IgD-negative memory B cell (primary cell): ENCODE results near the gene SHISAL2B. TPM values are rescaled to one million over a fixed set of nuclear protein-coding genes. Genes with fewer than 3 reads are reported as not detected.
"Not testable (repeated sequence)": the region's sequence is repeated elsewhere in the genome, so short reads cannot be mapped to it uniquely, and the experiment has no call there.

ENCODE experiments used
- H3K27ac Mint-ChIP-seq, 3 donors: one replicate each; pipeline ENCODE4 v1.8.0; 2020 to 2022; ENCODE audit warnings: mild to moderate bottlenecking in 3 of 3, mixed read lengths in 3 of 3, moderate library complexity in 1 of 3
- H3K27me3 Mint-ChIP-seq: one replicate; pipeline ENCODE4 v1.8.0; 2021; ENCODE audit warnings: mixed read lengths
- H3K36me3 Mint-ChIP-seq: one replicate; pipeline ENCODE4 v1.8.0; 2020; ENCODE audit warnings: mild to moderate bottlenecking, mixed read lengths
- H3K4me1 Mint-ChIP-seq, 3 donors: one replicate each; pipeline ENCODE4 v1.8.0; 2020 to 2022; ENCODE audit warnings: mixed read lengths in 3 of 3, mild to moderate bottlenecking in 1 of 3
- H3K4me3 Mint-ChIP-seq, 4 donors: one replicate each; pipeline ENCODE4 v1.8.0; 2020 to 2022; ENCODE audit warnings: mild to moderate bottlenecking in 4 of 4, mixed read lengths in 4 of 4, moderate library complexity in 3 of 4
- H3K9me3 Mint-ChIP-seq, 3 donors: one replicate each; pipeline ENCODE4 v1.8.0; 2020 to 2021; ENCODE audit warnings: mixed read lengths in 3 of 3, mild to moderate bottlenecking in 1 of 3
- polyA plus RNA-seq: library from polyadenylated mRNA; unstranded; fragments of 300-500 nt; fragmentation: Illumina TruSeq; gene quantifications from one replicate; pipeline ENCODE4 v1.2.3, GENCODE V29; 2021

The SHISAL2B gene
- not detected for polyA plus RNA-seq

GRCh38 chr5:64690417-64691151, at the start of gene SHISAL2B:
Gene SHISAL2B (plus strand): TSS chr5:64690503. CDS start chr5:64690624, 121 bp downstream.
- Mint-ChIP-seq H3K36me3 (no peaks in the 10 kb centered on the region), H3K27ac (no peak within 1 kb of the TSS), H3K27me3 (peaks cover 24% of the 10 kb centered on the region), H3K4me3 (peak within 1 kb of the TSS in 3 of 4 donors; percentile 8 to 83 (median 33)), H3K9me3 (peaks cover 0 to 3% (median 1%) of the 10 kb centered on the region in 3 donors), H3K4me1 (peaks cover 0 to 4% (median 1%) of the 10 kb centered on the region in 3 donors)

GRCh38 chr5:64644831-64645230, 45.5 kb upstream of the SHISAL2B start:
- Mint-ChIP-seq H3K27ac (no peak overlapping the region), H3K4me3 (no peak overlapping the region), H3K27me3 (no peaks in the 10 kb centered on the region), H3K4me1 (no peaks in the 10 kb centered on the region), H3K9me3 (no peaks in the 10 kb centered on the region), H3K36me3 (no peaks in the 10 kb centered on the region)

- no peaks in the 10 kb centered on the region for H3K36me3 Mint-ChIP-seq
- H3K4me3 Mint-ChIP-seq = no peak overlapping the region
- H3K27me3 Mint-ChIP-seq = peaks cover 2% of the 10 kb centered on the region
- H3K9me3 Mint-ChIP-seq = peaks cover 0 to 3% (median 0%) of the 10 kb centered on the region in 3 donors
- H3K27ac Mint-ChIP-seq = no peak overlapping the region
- H3K4me1 Mint-ChIP-seq = no peaks in the 10 kb centered on the region
Observed at GRCh38 chr5:64646169-64646568, 44.1 kb upstream of the SHISAL2B start.

- H3K27me3 Mint-ChIP-seq = peaks cover 2% of the 10 kb centered on the region
- no peak overlapping the region for H3K27ac Mint-ChIP-seq
- no peak overlapping the region for H3K4me3 Mint-ChIP-seq
- H3K9me3 Mint-ChIP-seq = peaks cover 2 to 4% (median 3%) of the 10 kb centered on the region in 3 donors
- H3K36me3 Mint-ChIP-seq = no peaks in the 10 kb centered on the region
- peaks cover 0 to 1% (median 0%) of the 10 kb centered on the region in 3 donors for H3K4me1 Mint-ChIP-seq
Observed at GRCh38 chr5:64649512-64649911, 40.8 kb upstream of the SHISAL2B start.

GRCh38 chr5:64653766-64654560, 36.3 kb upstream of the SHISAL2B start:
- H3K27me3 Mint-ChIP-seq = peaks cover 2% of the 10 kb centered on the region
- H3K27ac Mint-ChIP-seq = no peak overlapping the region
- no peaks in the 10 kb centered on the region for H3K36me3 Mint-ChIP-seq
- H3K4me3 Mint-ChIP-seq = no peak overlapping the region
- peaks cover 0 to 1% (median 0%) of the 10 kb centered on the region in 3 donors for H3K4me1 Mint-ChIP-seq
- peaks cover 6 to 9% (median 9%) of the 10 kb centered on the region in 3 donors for H3K9me3 Mint-ChIP-seq

- Mint-ChIP-seq H3K9me3 (peaks cover 6 to 9% (median 9%) of the 10 kb centered on the region in 3 donors), H3K27ac (no peak overlapping the region), H3K36me3 (no peaks in the 10 kb centered on the region), H3K27me3 (peaks cover 2% of the 10 kb centered on the region), H3K4me1 (peaks cover 0 to 1% (median 0%) of the 10 kb centered on the region in 3 donors), H3K4me3 (no peak overlapping the region)
Observed at GRCh38 chr5:64654561-64654938, 35.8 kb upstream of the SHISAL2B start.

GRCh38 chr5:64655596-64655995, 34.7 kb upstream of the SHISAL2B start:
- Mint-ChIP-seq H3K36me3 (no peaks in the 10 kb centered on the region), H3K4me1 (peaks cover 0 to 1% (median 0%) of the 10 kb centered on the region in 3 donors), H3K4me3 (no peak overlapping the region), H3K27me3 (no peaks in the 10 kb centered on the region), H3K27ac (no peak overlapping the region), H3K9me3 (peaks cover 6 to 9% (median 9%) of the 10 kb centered on the region in 3 donors)

- Mint-ChIP-seq H3K4me1 (no peaks in the 10 kb centered on the region), H3K4me3 (no peak overlapping the region), H3K27ac (no peak overlapping the region), H3K36me3 (no peaks in the 10 kb centered on the region), H3K27me3 (peaks cover 2% of the 10 kb centered on the region), H3K9me3 (peaks cover 4 to 7% (median 5%) of the 10 kb centered on the region in 3 donors)
Observed at GRCh38 chr5:64659289-64659688, 31.0 kb upstream of the SHISAL2B start.

GRCh38 chr5:64663181-64663580, 27.1 kb upstream of the SHISAL2B start:
- not testable (repeated sequence) for H3K9me3 Mint-ChIP-seq, H3K27me3 Mint-ChIP-seq, H3K4me1 Mint-ChIP-seq, H3K27ac Mint-ChIP-seq, H3K36me3 Mint-ChIP-seq, H3K4me3 Mint-ChIP-seq

GRCh38 chr5:64665243-64665642, 25.1 kb upstream of the SHISAL2B start:
- Mint-ChIP-seq H3K36me3 (no peaks in the 10 kb centered on the region), H3K9me3 (peaks cover 0 to 3% (median 1%) of the 10 kb centered on the region in 3 donors), H3K4me1 (peaks cover 0 to 1% (median 0%) of the 10 kb centered on the region in 3 donors), H3K27ac (no peak overlapping the region), H3K27me3 (peaks cover 7% of the 10 kb centered on the region), H3K4me3 (no peak overlapping the region)

- Mint-ChIP-seq H3K27me3 (peaks cover 7% of the 10 kb centered on the region), H3K9me3 (peaks cover 0 to 4% (median 3%) of the 10 kb centered on the region in 3 donors), H3K36me3 (no peaks in the 10 kb centered on the region), H3K27ac (no peak overlapping the region), H3K4me1 (peaks cover 0 to 1% (median 0%) of the 10 kb centered on the region in 3 donors), H3K4me3 (no peak overlapping the region)
Observed at GRCh38 chr5:64666078-64666477, 24.2 kb upstream of the SHISAL2B start.

GRCh38 chr5:64667068-64667467, 23.2 kb upstream of the SHISAL2B start:
- Mint-ChIP-seq H3K9me3 (peaks cover 0 to 6% (median 4%) of the 10 kb centered on the region in 3 donors), H3K36me3 (no peaks in the 10 kb centered on the region), H3K4me3 (no peak overlapping the region), H3K27me3 (peaks cover 7% of the 10 kb centered on the region), H3K4me1 (peaks cover 0 to 4% (median 0%) of the 10 kb centered on the region in 3 donors), H3K27ac (no peak overlapping the region)

- Mint-ChIP-seq H3K36me3 (no peaks in the 10 kb centered on the region), H3K4me1 (peaks cover 0 to 4% (median 0%) of the 10 kb centered on the region in 3 donors), H3K4me3 (no peak overlapping the region), H3K27ac (no peak overlapping the region), H3K27me3 (peaks cover 6% of the 10 kb centered on the region), H3K9me3 (peaks cover 0 to 10% (median 8%) of the 10 kb centered on the region in 3 donors)
Observed at GRCh38 chr5:64670277-64670676, 20.0 kb upstream of the SHISAL2B start.

- Mint-ChIP-seq H3K4me1 (peaks cover 0 to 4% (median 0%) of the 10 kb centered on the region in 3 donors), H3K4me3 (no peak overlapping the region), H3K36me3 (no peaks in the 10 kb centered on the region), H3K27ac (no peak overlapping the region), H3K9me3 (peaks cover 0 to 10% (median 6%) of the 10 kb centered on the region in 3 donors), H3K27me3 (peaks cover 2% of the 10 kb centered on the region)
Observed at GRCh38 chr5:64671678-64672077, 18.6 kb upstream of the SHISAL2B start.

GRCh38 chr5:64678374-64678773, 11.9 kb upstream of the SHISAL2B start:
- no peak overlapping the region for H3K27ac Mint-ChIP-seq
- no peak overlapping the region for H3K4me3 Mint-ChIP-seq
- peaks cover 0 to 2% (median 0%) of the 10 kb centered on the region in 3 donors for H3K9me3 Mint-ChIP-seq
- H3K27me3 Mint-ChIP-seq = peaks cover 5% of the 10 kb centered on the region
- H3K36me3 Mint-ChIP-seq = no peaks in the 10 kb centered on the region
- peaks cover 0 to 1% (median 0%) of the 10 kb centered on the region in 3 donors for H3K4me1 Mint-ChIP-seq
